RPMI7951 (cell line): ENCODE data around the gene RALBP1. TPM values are rescaled to one million over a fixed set of nuclear protein-coding genes. Genes with fewer than 3 reads are reported as not detected.
A peak's percentile ranks its signal among the peaks of the same experiment; 100 is the strongest.

Source experiments
- DNase-seq: peaks from one replicate; pipeline ENCODE4 v3.0.0-alpha.2; 2012; ENCODE audit warnings: low read depth
- total RNA-seq: library from RNA; depleted of rRNA; stranded (reverse); fragments of >200 nt; shearing (Covaris generic); gene quantifications from 2 replicates; pipeline ENCODE4 v1.2.3, GENCODE V29; 2014

Gene RALBP1
- total RNA-seq, 1 experiment from 2014 or later, result 38.1 TPM

- DNase-seq, result no peak
Observed at GRCh38 chr18:9507565-9508088, 32.3 kb downstream of the RALBP1 start.

DNA sequence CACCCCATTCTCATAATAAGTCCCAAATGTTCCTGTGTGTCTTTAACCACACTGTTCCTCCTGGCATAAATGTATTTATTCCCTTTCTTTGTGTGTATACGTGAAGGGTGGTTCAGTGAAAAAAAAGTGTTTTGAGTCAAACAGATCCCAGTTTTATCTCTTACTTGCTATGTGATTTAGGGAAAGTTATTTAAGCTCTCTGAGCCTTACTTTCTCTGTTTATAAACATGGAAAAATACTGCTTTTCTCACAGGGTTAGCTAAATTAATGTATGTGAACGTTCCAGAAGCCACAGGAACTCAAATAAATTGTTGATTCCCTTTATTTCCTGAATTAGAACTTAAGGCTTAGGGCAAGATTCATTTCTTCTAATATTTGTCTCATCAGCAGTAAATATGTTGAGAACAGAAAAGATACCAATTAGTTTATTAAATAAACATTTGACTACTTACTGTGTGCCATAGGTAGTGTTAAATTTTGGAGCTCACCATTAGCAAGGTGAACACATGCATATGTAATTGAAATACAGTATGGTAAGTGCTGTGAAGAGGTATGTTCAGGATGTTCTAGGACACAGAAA, 33.2 kb downstream of the RALBP1 start:
- no peak for DNase-seq

DNA sequence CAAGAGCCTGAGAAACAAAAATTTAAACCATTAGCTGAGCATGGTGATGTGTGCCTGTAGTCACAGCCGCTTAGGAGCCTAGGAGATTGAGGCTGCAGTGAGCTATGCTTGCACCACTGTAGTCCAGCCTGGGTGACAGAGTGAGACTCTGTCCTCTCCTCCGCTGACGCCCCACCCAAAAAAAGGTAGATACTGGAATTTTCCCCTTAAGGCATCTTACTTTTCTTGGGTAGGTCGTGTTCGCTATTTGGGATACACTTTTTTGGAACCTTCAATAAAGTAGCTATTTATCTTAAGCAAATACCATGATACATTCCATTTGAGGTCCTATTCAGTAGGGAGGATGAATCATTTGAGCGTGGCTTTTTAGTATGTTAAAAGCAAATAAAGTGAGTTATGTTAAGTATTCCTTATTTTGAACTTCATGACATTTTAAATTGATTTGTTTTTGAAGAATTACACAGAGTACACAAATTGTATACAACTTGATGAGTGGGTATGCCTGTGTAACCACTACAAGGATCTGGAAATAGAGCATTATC, 38.7 kb downstream of the RALBP1 start:
- no peak for DNase-seq

GRCh38 chr18:9516437-9517064, 41.2 kb downstream of the RALBP1 start:
- DNase-seq, result peak; percentile 37

- no peak for DNase-seq
Observed at GRCh38 chr18:9517869-9518268, 42.6 kb downstream of the RALBP1 start.

GRCh38 chr18:9519399-9519798, 44.1 kb downstream of the RALBP1 start:
- DNase-seq, result no peak

- no peak for DNase-seq
Observed at GRCh38 chr18:9520666-9521065, 45.4 kb downstream of the RALBP1 start.

- no peak for DNase-seq
Observed at GRCh38 chr18:9521770-9522169, 46.5 kb downstream of the RALBP1 start.

GRCh38 chr18:9522952-9523351, 47.6 kb downstream of the RALBP1 start:
- no peak for DNase-seq

DNA sequence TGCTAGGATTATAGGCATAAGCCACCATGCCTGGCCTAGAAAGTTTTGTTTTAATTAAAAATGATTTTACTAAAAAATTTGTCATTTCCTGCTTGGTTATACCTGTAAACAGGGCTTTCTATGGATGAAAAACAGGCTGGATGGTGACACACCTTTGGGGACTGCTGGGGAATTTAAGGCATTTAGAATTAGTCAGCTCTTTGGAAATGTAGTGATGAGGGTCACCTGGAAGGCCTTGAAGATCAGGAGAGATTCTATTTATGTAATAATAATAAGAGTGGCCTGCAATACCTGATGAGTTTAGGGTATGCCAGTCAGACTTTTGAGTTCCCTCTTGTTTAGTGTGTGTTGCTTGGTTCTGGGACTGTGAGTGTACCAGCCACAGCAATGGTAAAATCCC, 51.1 kb downstream of the RALBP1 start:
- DNase-seq, result no peak

GRCh38 chr18:9530226-9531009, 55.1 kb downstream of the RALBP1 start:
- DNase-seq, result no peak

DNA sequence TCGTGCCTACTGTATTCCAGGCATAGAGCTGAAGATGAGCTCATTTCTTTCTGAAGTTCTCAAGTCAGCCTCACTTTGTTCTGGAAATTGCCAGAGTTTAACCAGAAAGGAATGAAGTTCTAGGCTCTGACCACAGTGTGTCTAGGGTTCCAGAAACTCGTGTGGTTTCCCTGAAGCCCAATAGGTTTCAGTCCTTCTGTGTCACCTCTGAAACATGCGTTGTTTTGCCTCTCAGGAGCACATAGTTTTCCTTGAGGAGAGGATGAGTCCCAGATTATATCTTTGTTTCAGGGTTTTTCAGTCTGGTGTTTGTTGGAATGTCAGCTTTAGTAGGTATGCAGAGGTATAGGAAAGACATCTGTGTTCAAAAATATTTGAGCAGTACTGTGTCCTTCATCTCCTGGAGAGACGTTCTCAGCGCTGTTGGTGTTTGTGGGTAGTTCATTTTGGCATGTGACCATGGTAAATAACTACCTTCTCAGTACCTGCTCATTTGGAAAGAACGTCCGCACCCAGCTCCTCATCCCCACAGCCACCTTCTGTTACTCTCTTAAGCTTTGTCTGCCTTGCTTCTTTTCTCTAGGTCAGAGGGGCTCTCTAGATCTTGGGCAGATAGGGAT, 56.6 kb downstream of the RALBP1 start:
- DNase-seq, result no peak

DNA sequence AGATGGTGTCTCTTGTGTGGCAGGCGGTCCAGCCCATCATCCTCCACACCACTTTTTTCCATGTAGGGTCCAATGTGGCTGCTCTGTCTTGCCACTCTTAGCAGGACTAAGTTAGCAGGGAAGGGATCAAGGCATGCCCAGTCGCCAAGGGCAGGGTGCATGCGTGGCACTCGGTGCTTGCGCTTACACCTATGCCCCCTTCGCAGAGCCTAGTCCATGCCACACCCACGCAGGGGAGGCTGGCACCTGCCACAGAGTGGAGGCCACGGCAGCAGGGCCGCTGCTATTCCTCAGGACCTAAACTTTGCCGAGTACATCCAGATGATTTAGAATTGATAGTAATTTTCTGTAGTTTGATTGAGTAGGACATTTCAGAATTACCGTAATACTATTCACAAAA, 59.5 kb downstream of the RALBP1 start:
- DNase-seq, result no peak

DNA sequence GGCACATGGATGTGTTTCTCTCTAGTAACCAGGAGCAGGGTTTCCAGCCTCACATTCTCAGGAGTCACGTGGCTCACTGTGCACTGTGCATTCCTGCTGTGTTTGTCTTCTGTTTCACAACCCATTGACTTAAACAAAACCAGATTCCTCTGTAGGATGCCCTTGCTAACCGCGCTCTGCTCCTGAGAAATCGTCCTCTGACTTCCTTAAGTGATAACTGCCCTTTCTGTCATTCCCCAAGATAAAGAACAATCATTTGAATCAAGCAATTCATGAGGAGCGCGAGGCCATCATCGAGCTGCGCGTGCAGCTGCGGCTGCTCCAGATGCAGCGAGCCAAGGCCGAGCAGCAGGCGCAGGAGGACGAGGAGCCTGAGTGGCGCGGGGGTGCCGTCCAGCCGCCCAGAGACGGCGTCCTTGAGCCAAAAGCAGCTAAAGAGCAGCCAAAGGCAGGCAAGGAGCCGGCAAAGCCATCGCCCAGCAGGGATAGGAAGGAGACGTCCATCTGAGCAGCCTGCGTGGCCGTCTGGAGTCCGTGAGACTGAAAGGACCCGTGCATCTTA, 60.2 kb downstream of the RALBP1 start:
- DNase-seq, result no peak

GRCh38 chr18:9536354-9537152, 61.2 kb downstream of the RALBP1 start:
- no peak for DNase-seq

GRCh38 chr18:9537677-9538076, 62.4 kb downstream of the RALBP1 start:
- DNase-seq, result no peak

- peak; percentile 19 for DNase-seq
Observed at GRCh38 chr18:9539283-9539682, 64.0 kb downstream of the RALBP1 start.

DNA sequence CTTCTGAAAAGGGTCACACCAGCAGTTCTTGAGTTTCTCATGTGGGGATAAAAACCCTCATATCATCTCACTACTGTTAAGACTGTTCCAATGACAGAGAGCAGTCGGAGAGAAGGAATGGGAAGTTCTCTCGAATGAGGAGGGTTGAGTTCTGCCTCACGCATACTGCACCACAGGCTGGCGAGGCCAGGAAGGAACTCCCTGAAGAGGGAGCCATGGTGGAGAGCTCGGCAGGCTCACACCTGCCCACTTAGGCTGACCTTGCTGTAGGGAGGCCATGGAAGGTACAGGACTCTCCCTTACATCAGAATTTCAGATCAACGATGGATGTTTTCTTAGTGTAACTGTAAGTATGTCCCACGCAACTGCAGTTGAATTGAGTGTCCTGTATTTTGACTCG, 64.6 kb downstream of the RALBP1 start:
- no peak for DNase-seq

- no peak for DNase-seq
Observed at GRCh38 chr18:9542924-9543323, 67.6 kb downstream of the RALBP1 start.

GRCh38 chr18:9545029-9545428, 69.7 kb downstream of the RALBP1 start:
- DNase-seq, result no peak

DNA sequence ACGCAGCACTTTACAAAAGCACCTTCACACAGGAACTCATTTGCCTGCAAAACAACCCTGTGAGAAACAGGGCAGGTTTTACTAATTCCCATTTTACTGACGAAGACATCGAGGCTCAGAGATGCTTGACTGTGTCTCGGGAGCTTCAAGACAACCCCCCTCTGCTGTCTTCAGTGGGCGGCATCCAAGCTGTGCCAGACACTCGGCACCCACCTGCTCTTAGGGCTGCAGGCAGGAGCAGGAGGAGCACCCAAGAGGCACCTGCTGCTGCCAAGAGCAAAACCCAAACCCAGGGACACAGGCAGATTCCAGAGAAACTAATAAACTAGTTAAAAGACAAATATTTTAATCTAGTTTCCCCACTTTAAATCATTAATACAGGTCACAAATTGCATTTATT, 71.2 kb downstream of the RALBP1 start:
- no peak for DNase-seq
